NCI-H2171 (cell line): ENCODE data around the gene ZNF697.
"Not testable (repeated sequence)": the region's sequence is repeated elsewhere in the genome, so short reads cannot be mapped to it uniquely, and the experiment has no call there.

Source experiments
- DNase-seq: peaks from one replicate; lab custom pipeline; 2025; lab: John Stamatoyannopoulos, UW

ZNF697 gene

GRCh38 chr1:119647734-119648619 is at the start of gene ZNF697:
Gene ZNF697, minus strand, starts transcription at chr1:119648266. Its CDS starts 22,166 bp downstream, at chr1:119626100.
- DNase-seq, result peak; percentile 79

GRCh38 chr1:119697598-119697997 is 49.5 kb upstream of the ZNF697 start:
- no peak for DNase-seq

- not testable (repeated sequence) for DNase-seq
Observed at GRCh38 chr1:119696863-119697262, 48.8 kb upstream of the ZNF697 start.

GRCh38 chr1:119689511-119689910 is 41.4 kb upstream of the ZNF697 start:
- no peak for DNase-seq

- no peak for DNase-seq
Observed at GRCh38 chr1:119688810-119689209, 40.7 kb upstream of the ZNF697 start.

DNA sequence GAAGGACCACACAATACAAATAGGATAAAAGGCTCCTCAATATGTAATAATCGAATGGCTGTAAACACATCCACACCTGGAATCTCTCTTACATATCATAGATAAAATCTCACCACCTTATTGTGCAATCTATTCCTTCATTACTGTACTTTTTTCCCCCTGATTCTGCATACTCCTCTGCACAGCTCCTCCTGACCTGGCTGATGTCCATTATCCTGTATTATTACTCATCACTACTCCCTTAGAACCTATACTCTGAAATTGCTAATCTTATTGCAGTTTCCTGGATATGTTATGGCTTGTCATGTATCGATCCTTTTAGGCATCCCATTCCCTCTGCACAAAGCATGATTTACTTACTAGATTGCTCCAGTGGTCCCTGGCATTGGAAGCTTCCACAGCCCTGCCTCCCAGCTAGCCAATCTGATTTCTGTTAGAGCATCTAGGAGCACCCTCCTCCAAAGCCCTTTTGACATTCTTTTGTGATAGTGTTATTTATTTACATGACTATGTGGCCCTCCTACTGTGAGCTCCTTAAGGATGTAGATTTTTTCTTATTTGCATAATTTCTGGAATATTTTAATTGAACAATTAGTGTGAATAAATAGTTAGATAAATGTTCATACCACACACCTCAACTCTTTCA is 39.5 kb upstream of the ZNF697 start:
- no peak for DNase-seq

DNA sequence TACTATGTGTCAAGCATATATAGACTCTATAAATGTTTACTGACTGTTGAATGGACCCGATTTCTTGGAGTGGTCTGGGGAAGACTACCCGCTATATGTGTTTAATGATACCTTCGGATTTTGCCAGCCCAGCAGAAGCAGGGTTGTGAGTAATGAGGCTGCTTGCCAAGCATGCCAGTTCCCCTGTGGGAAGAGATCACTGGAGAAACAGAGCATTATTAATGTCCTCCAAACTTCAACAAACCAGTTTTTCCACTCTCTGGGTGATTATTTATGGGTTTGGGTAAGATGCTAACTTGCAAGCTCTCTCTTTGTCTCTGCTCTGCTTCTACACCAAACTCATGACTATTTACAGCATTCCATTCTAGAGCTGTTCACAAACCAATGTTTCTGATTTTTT is 38.6 kb upstream of the ZNF697 start:
- no peak for DNase-seq

DNA sequence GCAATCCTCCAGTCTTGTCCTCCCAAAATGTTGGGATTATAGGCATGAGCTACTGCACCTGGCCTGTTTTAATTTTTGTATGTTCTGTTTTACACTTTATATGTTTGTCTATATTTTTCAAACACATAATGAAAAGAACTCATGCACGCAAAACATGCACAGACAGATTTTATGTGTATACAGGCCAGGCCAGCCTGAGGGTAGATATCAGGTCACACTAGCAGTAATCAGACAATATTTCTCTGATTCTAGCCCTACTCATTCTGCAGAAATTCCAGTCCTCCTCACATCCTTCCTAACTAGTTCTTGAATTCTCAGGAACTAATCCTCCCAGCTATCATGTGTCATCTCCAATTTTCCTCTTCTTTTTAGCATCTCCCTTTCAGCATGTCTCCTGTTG is 35.8 kb upstream of the ZNF697 start:
- DNase-seq, result no peak

DNA sequence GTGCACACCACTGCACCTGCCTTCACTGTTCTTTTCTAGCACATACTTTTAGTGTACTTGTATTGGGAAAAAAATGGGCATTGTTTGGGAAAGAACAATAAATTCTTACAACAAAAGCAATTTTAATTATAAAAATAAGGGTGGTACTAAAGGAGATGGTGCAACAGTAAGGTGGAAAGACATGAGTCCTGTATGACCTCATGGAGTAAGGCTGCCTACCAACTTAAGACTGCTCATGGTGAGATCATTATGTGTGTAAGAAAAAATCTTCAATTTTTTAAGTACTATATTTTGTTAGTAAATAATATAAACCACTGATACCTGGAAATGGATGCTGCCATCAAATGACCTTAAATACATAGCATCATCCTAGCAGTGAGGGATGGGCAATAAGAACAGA is 34.1 kb upstream of the ZNF697 start:
- no peak for DNase-seq

DNA sequence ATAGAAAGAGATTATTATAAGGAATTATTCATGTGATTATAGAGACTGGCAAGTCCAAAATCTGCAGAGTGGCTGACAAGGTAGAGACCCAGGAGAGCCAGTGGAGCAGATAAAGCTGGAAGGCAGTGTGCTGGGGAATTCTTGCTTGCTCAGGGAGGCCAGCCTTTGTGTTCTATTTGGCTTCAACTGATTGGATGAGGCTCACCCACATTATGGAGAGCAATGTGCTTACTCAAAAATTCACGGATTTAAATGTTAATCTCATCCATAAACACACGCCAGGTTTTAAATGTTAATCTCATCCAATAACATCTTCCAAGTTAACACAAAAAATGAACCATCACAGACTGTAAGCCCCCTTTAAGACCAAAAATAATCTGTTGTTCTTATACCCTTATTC is 33.5 kb upstream of the ZNF697 start:
- no peak for DNase-seq

DNA sequence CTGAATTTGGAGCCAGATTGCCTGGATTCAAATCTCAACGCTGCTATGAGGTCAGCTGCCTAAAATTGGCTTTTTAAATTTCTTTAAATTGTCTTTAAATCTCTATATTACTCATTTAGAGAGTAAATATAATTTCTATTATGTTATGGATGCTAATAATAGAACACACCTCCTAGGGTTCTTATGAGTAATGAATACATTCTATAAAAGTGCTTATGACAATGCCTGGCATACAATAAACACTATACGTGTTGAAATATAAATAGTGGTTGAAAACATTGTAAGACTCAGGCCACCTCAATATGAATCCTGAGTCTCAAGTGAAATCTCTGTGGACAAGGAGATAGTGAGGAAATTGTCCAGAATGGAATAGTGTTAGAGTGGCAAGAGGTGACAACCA is 32.7 kb upstream of the ZNF697 start:
- no peak for DNase-seq

- no peak for DNase-seq
Observed at GRCh38 chr1:119680193-119680592, 32.1 kb upstream of the ZNF697 start.

- no peak for DNase-seq
Observed at GRCh38 chr1:119679223-119679622, 31.2 kb upstream of the ZNF697 start.

DNA sequence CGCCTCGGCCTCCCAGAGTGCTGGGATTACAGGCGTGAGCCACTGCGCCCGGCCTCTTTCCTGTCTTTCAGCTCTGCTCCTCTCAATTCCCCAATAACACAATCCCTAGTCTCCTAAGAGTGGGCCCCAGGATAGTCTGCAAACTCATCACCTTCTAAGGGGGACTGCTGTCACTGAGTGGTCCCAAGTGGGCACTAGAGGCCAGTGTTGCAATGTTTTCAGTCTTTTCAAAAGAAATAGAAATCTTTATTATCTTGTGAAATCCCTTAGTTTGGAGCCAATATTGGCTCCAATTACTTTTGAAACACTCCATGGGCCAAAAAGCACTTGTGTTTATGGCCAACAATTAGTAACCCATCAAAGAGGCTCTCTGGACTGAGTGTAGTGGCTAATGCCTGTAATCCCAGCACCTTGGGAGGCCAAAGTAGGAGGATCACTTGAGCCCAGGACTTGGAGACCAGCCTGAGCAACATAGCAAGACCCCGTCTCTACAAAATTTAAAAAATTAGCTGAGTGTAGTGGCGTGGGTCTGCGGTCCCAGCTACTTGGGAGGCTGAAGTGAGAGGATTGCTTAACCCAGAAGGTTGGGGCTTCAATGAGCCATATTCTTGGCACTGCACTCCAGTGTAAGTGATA is 28.6 kb upstream of the ZNF697 start:
- no peak for DNase-seq

- DNase-seq, result peak; percentile 20
Observed at GRCh38 chr1:119675349-119676345, 27.6 kb upstream of the ZNF697 start.

DNA sequence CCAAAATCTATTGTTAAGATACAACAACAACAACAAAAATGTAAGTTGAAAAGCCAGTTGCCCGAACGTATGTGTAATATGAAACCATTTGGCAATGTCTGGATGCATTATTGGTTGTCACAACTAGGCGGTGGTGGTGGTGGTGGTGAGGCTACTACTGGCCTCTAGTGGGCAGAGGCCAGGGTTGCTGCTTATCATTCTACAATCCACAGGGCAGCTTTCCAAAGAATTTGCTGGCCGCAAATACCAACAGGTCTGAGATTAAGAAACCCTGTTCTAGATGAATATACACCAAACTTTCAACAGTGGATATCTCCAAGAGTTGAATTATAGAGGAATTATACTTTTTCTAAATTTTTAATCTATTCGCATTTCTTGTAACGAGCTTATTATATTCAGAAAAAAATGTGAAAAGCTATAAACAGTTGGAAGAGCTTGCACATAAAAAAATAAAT is 26.8 kb upstream of the ZNF697 start:
- DNase-seq, result no peak

GRCh38 chr1:119674111-119674526 is 26.1 kb upstream of the ZNF697 start:
- no peak for DNase-seq

- DNase-seq, result no peak
Observed at GRCh38 chr1:119673171-119673940, 25.3 kb upstream of the ZNF697 start.

GRCh38 chr1:119670898-119671297 is 22.8 kb upstream of the ZNF697 start:
- no peak for DNase-seq

DNA sequence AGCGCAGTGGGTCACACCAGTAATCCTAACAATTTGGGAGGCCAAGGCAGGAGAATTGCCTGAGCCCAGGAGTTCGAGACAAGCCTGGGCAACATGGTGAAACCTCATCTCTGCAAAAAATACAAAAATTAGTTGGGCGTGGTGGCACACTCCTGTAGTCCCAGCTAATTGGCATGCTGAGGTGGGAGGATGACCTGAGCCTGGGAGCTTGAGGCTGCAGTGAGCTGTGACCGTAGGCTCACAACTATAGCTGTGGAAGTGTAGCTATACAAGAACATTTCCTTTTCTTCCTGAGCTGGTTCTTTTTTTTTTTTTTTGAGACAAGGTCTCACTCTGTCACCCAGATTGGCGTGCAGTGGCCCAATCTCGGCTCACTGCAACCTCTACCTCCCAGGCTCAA is 19.1 kb upstream of the ZNF697 start:
- no peak for DNase-seq

GRCh38 chr1:119664067-119664466 is 16.0 kb upstream of the ZNF697 start:
- no peak for DNase-seq
